IMR-90 (cell line): ENCODE results near the gene ITCH. TPM values are rescaled to one million over a fixed set of nuclear protein-coding genes. Genes with fewer than 3 reads are reported as not detected.

Experiments
- ATAC-seq: fragments of 200-7000 bp; cut with Tn5 transposase; 2 replicates; pipeline ENCODE4 v1.9.1; 2020; ENCODE audit warnings: low read depth, mild to moderate bottlenecking, moderate library complexity
- BruUV-seq: library from RNA; stranded (reverse); fragments of 400-500 nt; replicated peaks from 2 replicates; lab custom pipeline; 2021; lab: Mats Ljungman, UMichigan
- CTCF ChIA-PET: fragments of 300-600 bp; formaldehyde crosslinking; extraction: SDS; loops from one replicate; lab custom pipeline; 2021; ENCODE audit warnings: antibody characterized with exemption; lab: Yijun Ruan, JAX
- POLR2A ChIA-PET: fragments of 300-600 bp; sonication (Branson Sonifier 250); formaldehyde crosslinking; loops from one replicate; lab custom pipeline; 2022; ENCODE audit warnings: antibody characterized with exemption; ENCODE audit not compliant: unreplicated experiment; lab: Charles Lee
- DNase-seq: peaks from one replicate; pipeline ENCODE4 v3.0.0; 2013
- H2AFZ ChIP-seq: replicated peaks from 2 replicates; pipeline ENCODE3; 2013; ENCODE audit warnings: low read length, mild to moderate bottlenecking; ENCODE audit not compliant: poor library complexity
- H2AK5ac ChIP-seq: 2 replicates; pipeline ENCODE4 v1.6.1; 2013; ENCODE audit warnings: low read depth, low read length, inconsistent platforms
- H2AK9ac ChIP-seq: replicated peaks from 2 replicates; pipeline ENCODE3; 2013; ENCODE audit warnings: mild to moderate bottlenecking, low read depth, low read length, moderate library complexity; ENCODE audit not compliant: poor library complexity
- H2BK120ac ChIP-seq: 2 replicates; pipeline ENCODE4 v1.6.1; 2013; ENCODE audit warnings: low read depth, low read length, inconsistent platforms
- H2BK15ac ChIP-seq: 3 replicates; pipeline ENCODE4 v1.6.1; 2013; ENCODE audit warnings: low read depth, low read length, inconsistent platforms
- H2BK20ac ChIP-seq: 2 replicates; pipeline ENCODE4 v1.6.1; 2013; ENCODE audit warnings: low read depth, mild to moderate bottlenecking, inconsistent platforms, low read length, moderate library complexity
- H2BK5ac ChIP-seq: 2 replicates; pipeline ENCODE4 v1.6.1; 2013; ENCODE audit warnings: mild to moderate bottlenecking, low read depth, low read length, inconsistent platforms; ENCODE audit not compliant: poor library complexity, severe bottlenecking
- H3K14ac ChIP-seq: replicated peaks from 2 replicates; pipeline ENCODE4 v1.6.1; 2013; ENCODE audit warnings: low read depth, low read length, inconsistent platforms
- H3K18ac ChIP-seq: 2 replicates; pipeline ENCODE4 v1.6.1; 2013; ENCODE audit warnings: low read depth, low read length, control low read depth
- H3K23ac ChIP-seq: 2 replicates; pipeline ENCODE4 v1.6.1; 2013; ENCODE audit warnings: low read depth, low read length, inconsistent platforms
- H3K27ac ChIP-seq: 2 replicates; pipeline ENCODE4 v1.5.1; 2013; ENCODE audit warnings: mild to moderate bottlenecking, control low read depth, low read length; ENCODE audit not compliant: insufficient read depth
- H3K27me3 ChIP-seq: 2 replicates; pipeline ENCODE4 v1.6.1; 2013; ENCODE audit warnings: low read length; ENCODE audit not compliant: control insufficient read depth, insufficient read depth
- H3K36me3 ChIP-seq: 2 replicates; pipeline ENCODE4 v1.6.1; 2013; ENCODE audit warnings: low read length, mixed read lengths; ENCODE audit not compliant: control insufficient read depth, insufficient read depth
- H3K4ac ChIP-seq: 2 replicates; pipeline ENCODE4 v1.6.1; 2013; ENCODE audit warnings: low read depth, low read length, inconsistent platforms
- H3K4me1 ChIP-seq: 2 replicates; pipeline ENCODE4 v1.6.1; 2013; ENCODE audit warnings: low read length, mixed read lengths; ENCODE audit not compliant: control insufficient read depth, insufficient read depth
- H3K4me2 ChIP-seq: 2 replicates; pipeline ENCODE4 v1.6.1; 2013; ENCODE audit warnings: low read depth, mild to moderate bottlenecking, control low read depth, low read length, moderate library complexity
- H3K4me3 ChIP-seq: 2 replicates; pipeline ENCODE4 v1.5.1; 2013; ENCODE audit warnings: low read depth, mild to moderate bottlenecking, control low read depth, low read length, moderate library complexity; ENCODE audit not compliant: insufficient read depth
- H3K56ac ChIP-seq: 2 replicates; pipeline ENCODE4 v1.6.1; 2013; ENCODE audit warnings: low read length, inconsistent platforms; ENCODE audit not compliant: insufficient read depth; ENCODE audit errors: extremely low read depth
- H3K79me1 ChIP-seq, 2 experiments: 2 replicates each; pipeline ENCODE4 v1.6.1; 2013; ENCODE audit warnings: low read length in 2 of 2, inconsistent platforms in 1 of 2, low read depth in 1 of 2
- H3K9ac ChIP-seq: 2 replicates; pipeline ENCODE4 v1.6.1; 2013; ENCODE audit warnings: low read depth, low read length, control low read depth
- H3K9me1 ChIP-seq: 2 replicates; pipeline ENCODE4 v1.6.1; 2013; ENCODE audit warnings: low read length, inconsistent platforms; ENCODE audit not compliant: insufficient read depth
- H3K9me3 ChIP-seq: 2 replicates; pipeline ENCODE4 v1.6.1; 2013; ENCODE audit warnings: low read length; ENCODE audit not compliant: control insufficient read depth, insufficient read depth
- H4K20me1 ChIP-seq: 2 replicates; pipeline ENCODE4 v1.6.1; 2013; ENCODE audit warnings: low read length, inconsistent platforms; ENCODE audit not compliant: insufficient read depth
- H4K5ac ChIP-seq: 2 replicates; pipeline ENCODE4 v1.6.1; 2013; ENCODE audit warnings: mild to moderate bottlenecking, low read depth, low read length, control low read depth
- H4K8ac ChIP-seq, 2 experiments: 2 replicates each; pipeline ENCODE4 v1.6.1; 2013; ENCODE audit warnings: low read depth in 2 of 2, low read length in 2 of 2, control low read depth in 1 of 2, inconsistent platforms in 1 of 2
- H4K91ac ChIP-seq: 2 replicates; pipeline ENCODE4 v1.6.1; 2013; ENCODE audit warnings: low read depth, low read length, inconsistent platforms; ENCODE audit not compliant: insufficient read depth
- FOS ChIP-seq: fragments of 150-350 bp; IDR thresholded peaks from 2 replicates; pipeline ENCODE4 v1.6.1; 2016; ENCODE audit warnings: low read depth, low read length
- WGBS, 2 experiments: methylation state at CpG; one replicate each; pipeline versions ENCODE4 v1.1.5 to v1.1.7; 2013; ENCODE audit warnings: missing lambda C conversion rate in 2 of 2; ENCODE audit not compliant: insufficient read length in 1 of 2; ENCODE audit errors: extremely low coverage in 2 of 2; 5-methylcytosine and 5-hydroxymethylcytosine counted together
- dilution Hi-C: fragments of 300-500 bp; cut with HindIII; formaldehyde crosslinking; loops from one replicate; pipeline ENCODE4 v1.14.3; 2018; ENCODE audit warnings: low sequenced_read_pairs; ENCODE audit not compliant: unreplicated experiment
- in situ Hi-C: fragments of 300-500 bp; cut with MboI; formaldehyde crosslinking; loops from 3 replicates; pipeline ENCODE4 v1.14.3; 2019; ENCODE audit warnings: low sequenced_read_pairs, inconsistent platforms, mixed read lengths
- intact Hi-C: fragments of 100-400 bp; cut with micrococcal nuclease; formaldehyde crosslinking; loops from 2 replicates; pipeline ENCODE4 v1.10.0; 2022
- polyA plus RNA-seq, 3 experiments: library from polyadenylated mRNA; depleted of rRNA; stranded (reverse); fragments of >200 nt; gene quantifications; 2 replicates each; pipeline ENCODE4 v1.2.3, GENCODE V29; 2012; ENCODE audit warnings: low replicate concordance in 1 of 3
- total RNA-seq: library from RNA; depleted of rRNA; stranded (reverse); fragments of >200 nt; gene quantifications from 2 replicates; pipeline ENCODE4 v1.2.3, GENCODE V29; 2012
- TF ChIP-seq, protein P1 (sequence below): fragments of 150-350 bp; IDR thresholded peaks from 2 replicates; pipeline ENCODE4 v1.6.1; 2017; ENCODE audit warnings: mild to moderate bottlenecking, antibody characterized with exemption, low read length, low read depth

Gene ITCH
- total and polyA plus RNA-seq, 2 of the 4 experiments (the other 2 are of a cell fraction): 12.7 to 94.6 TPM

DNA sequence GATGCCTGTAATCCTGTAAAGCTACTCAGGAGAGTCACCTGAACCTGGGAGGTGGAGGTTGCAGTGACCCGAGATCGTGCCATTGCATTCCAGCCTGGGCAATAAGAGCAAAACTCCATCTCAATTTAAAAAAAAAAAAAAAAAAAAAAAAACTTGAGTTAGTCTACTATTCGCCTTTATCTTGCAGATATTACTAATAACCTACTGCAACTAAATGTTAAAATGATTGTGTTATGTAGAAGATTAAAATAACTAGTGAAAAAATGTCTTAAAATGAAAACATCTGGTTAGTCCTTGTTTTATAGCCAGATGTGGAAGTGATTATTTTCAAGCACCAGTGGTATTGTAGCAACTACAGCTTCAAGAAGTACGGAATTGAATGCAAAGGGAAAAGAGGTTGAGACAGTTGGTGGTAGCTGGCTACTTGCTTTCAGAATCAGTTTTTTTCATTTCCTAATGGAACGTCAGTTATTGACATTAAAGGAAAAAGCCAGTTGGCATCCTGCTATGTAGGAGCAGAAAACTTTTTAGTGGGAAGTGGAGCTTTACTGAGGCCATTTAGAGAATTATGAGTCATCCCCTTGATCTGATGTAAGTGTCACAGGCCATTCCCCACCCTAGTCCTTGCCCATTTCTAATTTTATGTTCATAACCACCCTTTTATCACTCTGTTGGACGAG is 109.3 kb downstream of the ITCH start:
- Histone ChIP-seq H3K18ac (no peak overlapping the region), H2BK120ac (no peak overlapping the region), H3K23ac (no peak overlapping the region; the same call in 1 of the 2 replicates), H3K79me1 (peaks cover 19 to 46% of the 10 kb centered on the region in 2 experiments), H2AFZ (no peak overlapping the region), H3K9me1 (no peaks in the 10 kb centered on the region; the same call in 1 of the 2 replicates), H4K20me1 (peaks cover 17% of the 10 kb centered on the region), H3K4me3 (no peak overlapping the region), H2BK20ac (no peak overlapping the region), H3K14ac (no peak overlapping the region), H3K4me1 (peaks cover 2% of the 10 kb centered on the region; the same call in 1 of the 2 replicates), H2AK9ac (no peak overlapping the region), H2AK5ac (peak overlapping the region; percentile 4; the same call in 1 of the 2 replicates), H4K5ac (no peak overlapping the region), H3K4me2 (peak overlapping the region; percentile 10; the same call in 1 of the 2 replicates), H3K27ac (no peak overlapping the region), H3K27me3 (no peaks in the 10 kb centered on the region), H3K9ac (no peak overlapping the region), H3K9me3 (no peaks in the 10 kb centered on the region), H2BK15ac (no peak overlapping the region), H3K36me3 (peaks cover 13% of the 10 kb centered on the region), H2BK5ac (peak overlapping the region; percentile 70), H3K56ac (no peak overlapping the region), H4K91ac (no peak overlapping the region), H4K8ac (peak overlapping the region in 1 of 2 experiments; percentile 54; a peak in 1 of 4 replicates), H3K4ac (no peak overlapping the region)
- BruUV-seq: no TSS peak
- ATAC-seq (peak; percentile 38), DNase-seq (peak; percentile 61)
- POLR2A ChIA-PET: no interaction called here
- intact Hi-C loops: loop anchor here (5.0 to 10.0 kb wide), 2 partner anchors 50 to 278 kb away; no protein-coding TSS in a partner anchor
- 50% methylated on average over 2 of the region's 6 CpGs; no CpG with 5 or more reads in 1 of the 2 experiments for WGBS, 2 experiments
- dilution Hi-C loops: no loop called here
- CTCF ChIA-PET: interaction anchor here (2.7 kb wide), 1 partner anchor 160 kb away, joined by 15 read pairs; no protein-coding TSS in a partner anchor
- TF ChIP-seq FOS: peak; percentile 61; the same call in 1 of the 2 replicates
- TF ChIP-seq, protein P1, sequence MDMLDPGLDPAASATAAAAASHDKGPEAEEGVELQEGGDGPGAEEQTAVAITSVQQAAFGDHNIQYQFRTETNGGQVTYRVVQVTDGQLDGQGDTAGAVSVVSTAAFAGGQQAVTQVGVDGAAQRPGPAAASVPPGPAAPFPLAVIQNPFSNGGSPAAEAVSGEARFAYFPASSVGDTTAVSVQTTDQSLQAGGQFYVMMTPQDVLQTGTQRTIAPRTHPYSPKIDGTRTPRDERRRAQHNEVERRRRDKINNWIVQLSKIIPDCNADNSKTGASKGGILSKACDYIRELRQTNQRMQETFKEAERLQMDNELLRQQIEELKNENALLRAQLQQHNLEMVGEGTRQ: no peak
- in situ Hi-C loops: loop anchor here (10.0 kb wide), 1 partner anchor 158 kb away; no protein-coding TSS in a partner anchor
